NCI-H2029 (cell line): ENCODE results near the gene CCL4.

Experiments used
- DNase-seq: peaks from one replicate; lab custom pipeline; 2025; lab: John Stamatoyannopoulos, UW

Gene CCL4

GRCh38 chr17:36144014-36144413, 40.4 kb downstream of the CCL4 start:
- DNase-seq: no peak

GRCh38 chr17:36144981-36145729, 41.5 kb downstream of the CCL4 start:
- no peak for DNase-seq

GRCh38 chr17:36147601-36148000, 44.0 kb downstream of the CCL4 start:
- DNase-seq: no peak

- no peak for DNase-seq
Measured at GRCh38 chr17:36148559-36149295, 45.1 kb downstream of the CCL4 start.

GRCh38 chr17:36149296-36149820, 45.7 kb downstream of the CCL4 start:
- DNase-seq: no peak

- no peak for DNase-seq
Measured at GRCh38 chr17:36151891-36152638, 48.4 kb downstream of the CCL4 start.

- no peak for DNase-seq
Measured at GRCh38 chr17:36152639-36153120, 49.1 kb downstream of the CCL4 start.

- DNase-seq: no peak
Measured at GRCh38 chr17:36153895-36154610, 50.4 kb downstream of the CCL4 start.
